DND-41 (cell line): Measurements from ENCODE around the gene GPBP1L1.

Source experiments
- CTCF ChIP-seq: IDR thresholded peaks from 2 replicates; pipeline ENCODE4 v1.5.1; 2012; ENCODE audit warnings: borderline replicate concordance, low read length, moderate library complexity, mild to moderate bottlenecking; ENCODE audit not compliant: poor library complexity, severe bottlenecking; ENCODE audit errors: extremely low read depth
- EZH2 ChIP-seq: IDR thresholded peaks from 3 replicates; pipeline ENCODE4 v1.6.1; 2012; ENCODE audit warnings: borderline replicate concordance, low read depth, mild to moderate bottlenecking, moderate library complexity, low read length, inconsistent platforms; ENCODE audit not compliant: severe bottlenecking

- no peak for TF ChIP-seq CTCF
- no peak for TF ChIP-seq EZH2
Observed at GRCh38 chr1:45583666-45584350, 102.5 kb downstream of the GPBP1L1 start, which contains the start of gene NASP.
